Neural cell (in vitro differentiated cells): Measurements from ENCODE around the gene TRMT5. TPM values are rescaled to one million over a fixed set of nuclear protein-coding genes. Genes with fewer than 3 reads are reported as not detected.

Source experiments
- H2AFZ ChIP-seq: fragments of 200-600, 300-800 bp; sonication (generic), shearing (Covaris generic); 2 replicates; pipeline ENCODE4 v1.6.0; 2014; ENCODE audit warnings: low read depth, mild to moderate bottlenecking, antibody characterized with exemption, low read length, moderate library complexity
- H3F3A ChIP-seq: fragments of 200-600 bp; shearing (Covaris generic); 2 replicates; pipeline ENCODE4 v1.6.1; 2016; ENCODE audit warnings: mild to moderate bottlenecking, moderate library complexity, mixed read lengths, antibody characterized with exemption, low read length; ENCODE audit not compliant: insufficient read depth, poor library complexity, severe bottlenecking
- H3K27ac ChIP-seq: fragments of 200-600, 300-800 bp; sonication (generic), shearing (Covaris generic); 2 replicates; pipeline ENCODE4 v1.5.1; 2014; ENCODE audit warnings: mild to moderate bottlenecking, low read length, moderate library complexity
- H3K27me3 ChIP-seq: fragments of 300-800, 200-600 bp; sonication (generic), shearing (Covaris generic); 2 replicates; pipeline ENCODE4 v1.6.0; 2014; ENCODE audit warnings: mild to moderate bottlenecking, low read depth, low read length, moderate library complexity; ENCODE audit not compliant: insufficient read depth
- H3K36me3 ChIP-seq: fragments of 300-800, 200-600 bp; sonication (generic), shearing (Covaris generic); 2 replicates; pipeline ENCODE4 v1.5.1; 2014; ENCODE audit warnings: mild to moderate bottlenecking, antibody characterized with exemption, low read length, moderate library complexity; ENCODE audit not compliant: insufficient read depth
- H3K4me2 ChIP-seq: fragments of 300-800, 200-600 bp; sonication (generic), shearing (Covaris generic); 2 replicates; pipeline ENCODE4 v1.6.0; 2014; ENCODE audit warnings: mild to moderate bottlenecking, low read length
- H3K4me3 ChIP-seq: fragments of 300-800, 200-600 bp; sonication (generic), shearing (Covaris generic); 2 replicates; pipeline ENCODE4 v1.5.1; 2014; ENCODE audit warnings: mild to moderate bottlenecking, low read length, moderate library complexity
- H3K79me2 ChIP-seq: fragments of 200-600 bp; shearing (Covaris generic); replicated peaks from 2 replicates; pipeline ENCODE4 v1.6.0; 2014; ENCODE audit warnings: mild to moderate bottlenecking, low read length, moderate library complexity; ENCODE audit not compliant: insufficient read depth
- H3K9ac ChIP-seq: fragments of 300-800, 200-600 bp; sonication (generic), shearing (Covaris generic); 2 replicates; pipeline ENCODE4 v1.6.1; 2016; ENCODE audit warnings: mild to moderate bottlenecking, low read length, mixed read lengths
- H3K9me2 ChIP-seq: fragments of 200-600 bp; shearing (Covaris generic); 2 replicates; pipeline ENCODE4 v1.6.1; 2016; ENCODE audit warnings: mild to moderate bottlenecking, low read length, mixed read lengths; ENCODE audit not compliant: insufficient read depth
- H3K9me3 ChIP-seq: fragments of 200-600, 300-800 bp; sonication (generic), shearing (Covaris generic); 2 replicates; pipeline ENCODE4 v1.6.1; 2016; ENCODE audit warnings: mild to moderate bottlenecking, mixed run types, low read length, moderate library complexity, mixed read lengths
- H4K20me1 ChIP-seq: fragments of 200-600 bp; shearing (Covaris generic); 2 replicates; pipeline ENCODE4 v1.6.1; 2016; ENCODE audit warnings: mild to moderate bottlenecking, mixed run types; ENCODE audit not compliant: insufficient read depth
- EP300 ChIP-seq: fragments of 450-650 bp; conservative IDR thresholded peaks from 2 replicates; pipeline ENCODE4 v1.6.1; 2014; ENCODE audit warnings: antibody characterized with exemption, mild to moderate bottlenecking, moderate library complexity; ENCODE audit not compliant: poor library complexity, severe bottlenecking
- EZH2 ChIP-seq: fragments of 200-600, 300-800 bp; shearing (Covaris generic), sonication (generic); IDR thresholded peaks from 2 replicates; pipeline ENCODE4 v1.6.1; 2014; ENCODE audit warnings: antibody characterized with exemption, low read length, borderline replicate concordance, mild to moderate bottlenecking; ENCODE audit not compliant: insufficient read depth, poor library complexity, severe bottlenecking
- MXI1 ChIP-seq: fragments of 450-650 bp; conservative IDR thresholded peaks from 2 replicates; pipeline ENCODE4 v1.6.1; 2014; ENCODE audit warnings: antibody characterized with exemption, mild to moderate bottlenecking; ENCODE audit not compliant: poor library complexity, severe bottlenecking
- POLR2AphosphoS5 ChIP-seq: IDR thresholded peaks from 2 replicates; pipeline ENCODE4 v1.6.1; 2012
- RAD21 ChIP-seq: fragments of 450-650 bp; conservative IDR thresholded peaks from 2 replicates; pipeline ENCODE4 v1.6.1; 2014; ENCODE audit warnings: antibody characterized with exemption, mild to moderate bottlenecking, moderate library complexity
- SMC3 ChIP-seq: fragments of 450-650 bp; conservative IDR thresholded peaks from 2 replicates; pipeline ENCODE4 v1.6.1; 2014; ENCODE audit warnings: antibody characterized with exemption, mild to moderate bottlenecking, moderate library complexity; ENCODE audit not compliant: poor library complexity
- TAF1 ChIP-seq: IDR thresholded peaks from 2 replicates; pipeline ENCODE4 v1.6.1; 2012; ENCODE audit warnings: low read depth
- polyA plus RNA-seq: library from polyadenylated mRNA; depleted of rRNA; stranded (reverse); fragments of >200 nt; gene quantifications from 2 replicates; pipeline ENCODE4 v1.2.3, GENCODE V29; 2014
- TF ChIP-seq, protein P1 (sequence below): fragments of 450-650 bp; IDR thresholded peaks from 2 replicates; pipeline ENCODE4 v1.5.1; 2014; ENCODE audit warnings: antibody characterized with exemption, mild to moderate bottlenecking, moderate library complexity; ENCODE audit not compliant: poor library complexity, severe bottlenecking
- TF ChIP-seq, protein P2 (sequence below): IDR thresholded peaks from 2 replicates; pipeline ENCODE4 v1.6.1; 2012; ENCODE audit warnings: borderline replicate concordance

Gene TRMT5
- polyA plus RNA-seq, 1 donor from 2014 or later: 7.6 TPM

DNA sequence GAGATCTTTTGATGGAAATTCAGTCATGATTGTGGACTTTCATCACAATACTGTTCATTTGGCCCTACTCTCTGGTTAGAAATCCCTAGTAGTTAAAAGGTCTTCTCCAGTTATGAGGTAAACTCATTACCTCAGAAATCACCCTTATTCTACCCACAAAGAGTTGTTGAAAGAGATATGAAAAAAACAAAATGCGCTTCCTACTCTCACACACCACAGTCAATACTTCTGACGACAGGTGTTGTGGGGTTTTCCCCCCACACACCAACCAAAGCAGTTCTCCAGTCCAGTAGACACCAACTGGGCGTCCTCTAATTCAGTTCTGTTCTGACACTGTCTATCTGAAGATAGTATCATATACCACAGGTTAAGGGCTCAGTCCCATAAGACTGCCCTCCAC, 54.9 kb downstream of the TRMT5 start:
- Histone ChIP-seq H3F3A (no peaks in the 10 kb centered on the region), H2AFZ (no peak overlapping the region), H3K27ac (no peak overlapping the region), H3K9me2 (no peaks in the 10 kb centered on the region), H4K20me1 (no peaks in the 10 kb centered on the region), H3K79me2 (no peaks in the 10 kb centered on the region), H3K4me3 (no peak overlapping the region), H3K4me2 (no peak overlapping the region), H3K9ac (no peak overlapping the region), H3K36me3 (no peaks in the 10 kb centered on the region), H3K27me3 (no peaks in the 10 kb centered on the region), H3K9me3 (no peaks in the 10 kb centered on the region)
- TF ChIP-seq POLR2AphosphoS5 (no peak), RAD21 (no peak)
- TF ChIP-seq, protein P1, sequence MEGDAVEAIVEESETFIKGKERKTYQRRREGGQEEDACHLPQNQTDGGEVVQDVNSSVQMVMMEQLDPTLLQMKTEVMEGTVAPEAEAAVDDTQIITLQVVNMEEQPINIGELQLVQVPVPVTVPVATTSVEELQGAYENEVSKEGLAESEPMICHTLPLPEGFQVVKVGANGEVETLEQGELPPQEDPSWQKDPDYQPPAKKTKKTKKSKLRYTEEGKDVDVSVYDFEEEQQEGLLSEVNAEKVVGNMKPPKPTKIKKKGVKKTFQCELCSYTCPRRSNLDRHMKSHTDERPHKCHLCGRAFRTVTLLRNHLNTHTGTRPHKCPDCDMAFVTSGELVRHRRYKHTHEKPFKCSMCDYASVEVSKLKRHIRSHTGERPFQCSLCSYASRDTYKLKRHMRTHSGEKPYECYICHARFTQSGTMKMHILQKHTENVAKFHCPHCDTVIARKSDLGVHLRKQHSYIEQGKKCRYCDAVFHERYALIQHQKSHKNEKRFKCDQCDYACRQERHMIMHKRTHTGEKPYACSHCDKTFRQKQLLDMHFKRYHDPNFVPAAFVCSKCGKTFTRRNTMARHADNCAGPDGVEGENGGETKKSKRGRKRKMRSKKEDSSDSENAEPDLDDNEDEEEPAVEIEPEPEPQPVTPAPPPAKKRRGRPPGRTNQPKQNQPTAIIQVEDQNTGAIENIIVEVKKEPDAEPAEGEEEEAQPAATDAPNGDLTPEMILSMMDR: no peak

DNA sequence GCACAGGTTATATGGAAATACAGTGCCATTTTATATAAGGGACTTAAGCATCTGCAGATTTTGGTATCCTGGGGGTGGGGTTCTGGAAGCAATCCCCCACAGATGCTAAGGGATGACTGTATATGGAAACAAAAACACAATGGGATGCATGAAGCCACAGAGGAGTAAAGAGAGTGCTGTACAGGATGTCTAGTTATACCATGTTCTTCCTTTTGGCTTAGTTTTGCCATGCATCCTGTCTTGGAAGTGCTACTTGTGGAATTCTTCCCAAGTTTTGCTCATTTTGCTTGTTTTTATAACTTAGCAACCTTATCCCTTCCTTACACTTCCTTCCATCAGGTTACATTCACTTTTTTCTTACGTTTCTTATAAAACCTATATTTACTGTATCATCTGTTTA, 55.6 kb downstream of the TRMT5 start:
- no peak overlapping the region for H3K4me2 ChIP-seq
- H3F3A ChIP-seq: no peaks in the 10 kb centered on the region
- no peaks in the 10 kb centered on the region for H4K20me1 ChIP-seq
- H3K27ac ChIP-seq: no peak overlapping the region
- H2AFZ ChIP-seq: no peak overlapping the region
- no peak overlapping the region for H3K9ac ChIP-seq
- no peak for TF ChIP-seq TAF1
- no peak for TF ChIP-seq POLR2AphosphoS5
- no peak for TF ChIP-seq MXI1
- TF ChIP-seq, protein P2, sequence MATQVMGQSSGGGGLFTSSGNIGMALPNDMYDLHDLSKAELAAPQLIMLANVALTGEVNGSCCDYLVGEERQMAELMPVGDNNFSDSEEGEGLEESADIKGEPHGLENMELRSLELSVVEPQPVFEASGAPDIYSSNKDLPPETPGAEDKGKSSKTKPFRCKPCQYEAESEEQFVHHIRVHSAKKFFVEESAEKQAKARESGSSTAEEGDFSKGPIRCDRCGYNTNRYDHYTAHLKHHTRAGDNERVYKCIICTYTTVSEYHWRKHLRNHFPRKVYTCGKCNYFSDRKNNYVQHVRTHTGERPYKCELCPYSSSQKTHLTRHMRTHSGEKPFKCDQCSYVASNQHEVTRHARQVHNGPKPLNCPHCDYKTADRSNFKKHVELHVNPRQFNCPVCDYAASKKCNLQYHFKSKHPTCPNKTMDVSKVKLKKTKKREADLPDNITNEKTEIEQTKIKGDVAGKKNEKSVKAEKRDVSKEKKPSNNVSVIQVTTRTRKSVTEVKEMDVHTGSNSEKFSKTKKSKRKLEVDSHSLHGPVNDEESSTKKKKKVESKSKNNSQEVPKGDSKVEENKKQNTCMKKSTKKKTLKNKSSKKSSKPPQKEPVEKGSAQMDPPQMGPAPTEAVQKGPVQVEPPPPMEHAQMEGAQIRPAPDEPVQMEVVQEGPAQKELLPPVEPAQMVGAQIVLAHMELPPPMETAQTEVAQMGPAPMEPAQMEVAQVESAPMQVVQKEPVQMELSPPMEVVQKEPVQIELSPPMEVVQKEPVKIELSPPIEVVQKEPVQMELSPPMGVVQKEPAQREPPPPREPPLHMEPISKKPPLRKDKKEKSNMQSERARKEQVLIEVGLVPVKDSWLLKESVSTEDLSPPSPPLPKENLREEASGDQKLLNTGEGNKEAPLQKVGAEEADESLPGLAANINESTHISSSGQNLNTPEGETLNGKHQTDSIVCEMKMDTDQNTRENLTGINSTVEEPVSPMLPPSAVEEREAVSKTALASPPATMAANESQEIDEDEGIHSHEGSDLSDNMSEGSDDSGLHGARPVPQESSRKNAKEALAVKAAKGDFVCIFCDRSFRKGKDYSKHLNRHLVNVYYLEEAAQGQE: no peak
- TF ChIP-seq SMC3: no peak
- TF ChIP-seq, protein P1: no peak
- TF ChIP-seq EP300: no peak
- TF ChIP-seq EZH2: no peak
- H3K9me3 ChIP-seq: no peaks in the 10 kb centered on the region
- H3K79me2 ChIP-seq: no peaks in the 10 kb centered on the region
- H3K36me3 ChIP-seq: no peaks in the 10 kb centered on the region
- no peak overlapping the region for H3K4me3 ChIP-seq
- no peaks in the 10 kb centered on the region for H3K27me3 ChIP-seq
- H3K9me2 ChIP-seq: no peaks in the 10 kb centered on the region
